Measurements from ENCODE around the gene PCDHA2.

DNA sequence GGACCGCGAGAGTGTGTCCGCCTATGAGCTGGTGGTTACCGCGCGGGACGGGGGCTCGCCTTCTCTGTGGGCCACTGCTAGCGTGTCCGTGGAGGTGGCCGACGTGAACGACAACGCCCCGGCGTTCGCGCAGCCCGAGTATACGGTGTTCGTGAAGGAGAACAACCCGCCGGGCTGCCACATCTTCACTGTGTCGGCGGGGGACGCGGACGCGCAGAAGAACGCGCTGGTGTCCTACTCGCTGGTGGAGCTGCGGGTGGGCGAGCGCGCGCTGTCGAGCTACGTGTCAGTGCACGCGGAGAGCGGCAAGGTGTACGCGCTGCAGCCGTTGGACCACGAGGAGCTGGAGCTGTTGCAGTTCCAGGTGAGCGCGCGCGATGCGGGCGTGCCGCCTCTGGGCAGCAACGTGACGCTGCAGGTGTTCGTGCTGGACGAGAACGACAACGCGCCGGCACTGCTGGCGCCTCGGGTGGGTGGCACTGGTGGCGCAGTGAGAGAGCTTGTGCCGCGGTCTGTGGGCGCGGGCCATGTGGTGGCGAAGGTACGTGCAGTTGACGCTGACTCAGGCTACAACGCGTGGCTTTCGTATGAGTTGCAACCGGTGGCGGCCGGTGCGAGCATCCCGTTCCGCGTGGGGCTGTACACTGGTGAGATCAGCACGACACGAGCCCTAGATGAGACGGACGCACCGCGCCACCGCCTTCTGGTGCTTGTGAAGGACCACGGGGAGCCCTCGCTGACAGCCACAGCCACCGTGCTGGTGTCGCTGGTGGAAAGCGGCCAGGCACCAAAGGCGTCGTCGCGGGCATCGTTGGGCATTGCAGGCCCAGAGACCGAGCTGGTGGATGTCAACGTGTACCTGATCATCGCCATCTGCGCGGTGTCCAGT, 41.2 kb downstream of the PCDHA2 start:
- TF ChIP-seq, protein P1, sequence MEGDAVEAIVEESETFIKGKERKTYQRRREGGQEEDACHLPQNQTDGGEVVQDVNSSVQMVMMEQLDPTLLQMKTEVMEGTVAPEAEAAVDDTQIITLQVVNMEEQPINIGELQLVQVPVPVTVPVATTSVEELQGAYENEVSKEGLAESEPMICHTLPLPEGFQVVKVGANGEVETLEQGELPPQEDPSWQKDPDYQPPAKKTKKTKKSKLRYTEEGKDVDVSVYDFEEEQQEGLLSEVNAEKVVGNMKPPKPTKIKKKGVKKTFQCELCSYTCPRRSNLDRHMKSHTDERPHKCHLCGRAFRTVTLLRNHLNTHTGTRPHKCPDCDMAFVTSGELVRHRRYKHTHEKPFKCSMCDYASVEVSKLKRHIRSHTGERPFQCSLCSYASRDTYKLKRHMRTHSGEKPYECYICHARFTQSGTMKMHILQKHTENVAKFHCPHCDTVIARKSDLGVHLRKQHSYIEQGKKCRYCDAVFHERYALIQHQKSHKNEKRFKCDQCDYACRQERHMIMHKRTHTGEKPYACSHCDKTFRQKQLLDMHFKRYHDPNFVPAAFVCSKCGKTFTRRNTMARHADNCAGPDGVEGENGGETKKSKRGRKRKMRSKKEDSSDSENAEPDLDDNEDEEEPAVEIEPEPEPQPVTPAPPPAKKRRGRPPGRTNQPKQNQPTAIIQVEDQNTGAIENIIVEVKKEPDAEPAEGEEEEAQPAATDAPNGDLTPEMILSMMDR (IDR thresholded peaks at IDR 0.05) = no peak
- no peak for TF ChIP-seq POLR2A (IDR thresholded peaks at IDR 0.05)
